ENCODE data around the gene TBC1D8B.

Gene TBC1D8B

GRCh38 chrX:106898462-106898861, 96.0 kb downstream of the TBC1D8B start:
- DNase-seq: peak; percentile 55

- DNase-seq: no peak
Observed at GRCh38 chrX:106899276-106899675, 96.8 kb downstream of the TBC1D8B start.

- DNase-seq: no peak
Observed at GRCh38 chrX:106899841-106900240, 97.4 kb downstream of the TBC1D8B start.

GRCh38 chrX:106901341-106901740, 98.9 kb downstream of the TBC1D8B start:
- DNase-seq: no peak

GRCh38 chrX:106901781-106902219, 99.3 kb downstream of the TBC1D8B start:
- DNase-seq: no peak

- DNase-seq: no peak
Observed at GRCh38 chrX:106902684-106903083, 100.2 kb downstream of the TBC1D8B start.

- DNase-seq: no peak
Observed at GRCh38 chrX:106903291-106903824, 100.9 kb downstream of the TBC1D8B start, which contains the start of gene RIPPLY1. Gene RIPPLY1 (minus strand): TSS chrX:106903341. CDS start chrX:106903287, 54 bp downstream.

GRCh38 chrX:106903856-106904528, 101.5 kb downstream of the TBC1D8B start:
- no peak for DNase-seq

- DNase-seq: no peak
Observed at GRCh38 chrX:106905064-106905708, 102.7 kb downstream of the TBC1D8B start.

GRCh38 chrX:106906361-106906760, 103.9 kb downstream of the TBC1D8B start:
- no peak for DNase-seq

- DNase-seq: no peak
Observed at GRCh38 chrX:106912864-106913263, 110.4 kb downstream of the TBC1D8B start.

- peak; percentile 34 for DNase-seq
Observed at GRCh38 chrX:106917830-106918500, 115.5 kb downstream of the TBC1D8B start.

- DNase-seq: no peak
Observed at GRCh38 chrX:106919932-106920452, 117.5 kb downstream of the TBC1D8B start, which contains the start of gene CLDN2. Gene CLDN2 (plus strand): TSS chrX:106920402. CDS start chrX:106928229, 7,827 bp downstream.

- DNase-seq: no peak
Observed at GRCh38 chrX:106921637-106922036, 119.2 kb downstream of the TBC1D8B start.
